IMR-90 (cell line): ENCODE results near the gene FSTL5. TPM values are rescaled to one million over a fixed set of nuclear protein-coding genes. Genes with fewer than 3 reads are reported as not detected.

Source experiments
- ATAC-seq: fragments of 200-7000 bp; cut with Tn5 transposase; 2 replicates; pipeline ENCODE4 v1.9.1; 2020; ENCODE audit warnings: low read depth, mild to moderate bottlenecking, moderate library complexity
- BruUV-seq: library from RNA; stranded (reverse); fragments of 400-500 nt; replicated peaks from 2 replicates; lab custom pipeline; 2021; lab: Mats Ljungman, UMichigan
- CTCF ChIA-PET: fragments of 300-600 bp; formaldehyde crosslinking; extraction: SDS; loops from one replicate; lab custom pipeline; 2021; ENCODE audit warnings: antibody characterized with exemption; lab: Yijun Ruan, JAX
- POLR2A ChIA-PET: fragments of 300-600 bp; sonication (Branson Sonifier 250); formaldehyde crosslinking; loops from one replicate; lab custom pipeline; 2022; ENCODE audit warnings: antibody characterized with exemption; ENCODE audit not compliant: unreplicated experiment; lab: Charles Lee
- DNase-seq: peaks from one replicate; pipeline ENCODE4 v3.0.0; 2013
- H2AFZ ChIP-seq: replicated peaks from 2 replicates; pipeline ENCODE3; 2013; ENCODE audit warnings: low read length, mild to moderate bottlenecking; ENCODE audit not compliant: poor library complexity
- H2AK5ac ChIP-seq: 2 replicates; pipeline ENCODE4 v1.6.1; 2013; ENCODE audit warnings: low read depth, low read length, inconsistent platforms
- H2AK9ac ChIP-seq: replicated peaks from 2 replicates; pipeline ENCODE3; 2013; ENCODE audit warnings: mild to moderate bottlenecking, low read depth, low read length, moderate library complexity; ENCODE audit not compliant: poor library complexity
- H2BK120ac ChIP-seq: 2 replicates; pipeline ENCODE4 v1.6.1; 2013; ENCODE audit warnings: low read depth, low read length, inconsistent platforms
- H2BK15ac ChIP-seq: 3 replicates; pipeline ENCODE4 v1.6.1; 2013; ENCODE audit warnings: low read depth, low read length, inconsistent platforms
- H2BK20ac ChIP-seq: 2 replicates; pipeline ENCODE4 v1.6.1; 2013; ENCODE audit warnings: low read depth, mild to moderate bottlenecking, inconsistent platforms, low read length, moderate library complexity
- H2BK5ac ChIP-seq: 2 replicates; pipeline ENCODE4 v1.6.1; 2013; ENCODE audit warnings: mild to moderate bottlenecking, low read depth, low read length, inconsistent platforms; ENCODE audit not compliant: poor library complexity, severe bottlenecking
- H3K14ac ChIP-seq: replicated peaks from 2 replicates; pipeline ENCODE4 v1.6.1; 2013; ENCODE audit warnings: low read depth, low read length, inconsistent platforms
- H3K18ac ChIP-seq: 2 replicates; pipeline ENCODE4 v1.6.1; 2013; ENCODE audit warnings: low read depth, low read length, control low read depth
- H3K23ac ChIP-seq: 2 replicates; pipeline ENCODE4 v1.6.1; 2013; ENCODE audit warnings: low read depth, low read length, inconsistent platforms
- H3K27ac ChIP-seq: 2 replicates; pipeline ENCODE4 v1.5.1; 2013; ENCODE audit warnings: mild to moderate bottlenecking, control low read depth, low read length; ENCODE audit not compliant: insufficient read depth
- H3K27me3 ChIP-seq: 2 replicates; pipeline ENCODE4 v1.6.1; 2013; ENCODE audit warnings: low read length; ENCODE audit not compliant: control insufficient read depth, insufficient read depth
- H3K36me3 ChIP-seq: 2 replicates; pipeline ENCODE4 v1.6.1; 2013; ENCODE audit warnings: low read length, mixed read lengths; ENCODE audit not compliant: control insufficient read depth, insufficient read depth
- H3K4ac ChIP-seq: 2 replicates; pipeline ENCODE4 v1.6.1; 2013; ENCODE audit warnings: low read depth, low read length, inconsistent platforms
- H3K4me1 ChIP-seq: 2 replicates; pipeline ENCODE4 v1.6.1; 2013; ENCODE audit warnings: low read length, mixed read lengths; ENCODE audit not compliant: control insufficient read depth, insufficient read depth
- H3K4me2 ChIP-seq: 2 replicates; pipeline ENCODE4 v1.6.1; 2013; ENCODE audit warnings: low read depth, mild to moderate bottlenecking, control low read depth, low read length, moderate library complexity
- H3K4me3 ChIP-seq: 2 replicates; pipeline ENCODE4 v1.5.1; 2013; ENCODE audit warnings: low read depth, mild to moderate bottlenecking, control low read depth, low read length, moderate library complexity; ENCODE audit not compliant: insufficient read depth
- H3K56ac ChIP-seq: 2 replicates; pipeline ENCODE4 v1.6.1; 2013; ENCODE audit warnings: low read length, inconsistent platforms; ENCODE audit not compliant: insufficient read depth; ENCODE audit errors: extremely low read depth
- H3K79me1 ChIP-seq, 2 experiments: 2 replicates each; pipeline ENCODE4 v1.6.1; 2013; ENCODE audit warnings: low read length in 2 of 2, inconsistent platforms in 1 of 2, low read depth in 1 of 2
- H3K9ac ChIP-seq: 2 replicates; pipeline ENCODE4 v1.6.1; 2013; ENCODE audit warnings: low read depth, low read length, control low read depth
- H3K9me1 ChIP-seq: 2 replicates; pipeline ENCODE4 v1.6.1; 2013; ENCODE audit warnings: low read length, inconsistent platforms; ENCODE audit not compliant: insufficient read depth
- H3K9me3 ChIP-seq: 2 replicates; pipeline ENCODE4 v1.6.1; 2013; ENCODE audit warnings: low read length; ENCODE audit not compliant: control insufficient read depth, insufficient read depth
- H4K20me1 ChIP-seq: 2 replicates; pipeline ENCODE4 v1.6.1; 2013; ENCODE audit warnings: low read length, inconsistent platforms; ENCODE audit not compliant: insufficient read depth
- H4K5ac ChIP-seq: 2 replicates; pipeline ENCODE4 v1.6.1; 2013; ENCODE audit warnings: mild to moderate bottlenecking, low read depth, low read length, control low read depth
- H4K8ac ChIP-seq, 2 experiments: 2 replicates each; pipeline ENCODE4 v1.6.1; 2013; ENCODE audit warnings: low read depth in 2 of 2, low read length in 2 of 2, control low read depth in 1 of 2, inconsistent platforms in 1 of 2
- H4K91ac ChIP-seq: 2 replicates; pipeline ENCODE4 v1.6.1; 2013; ENCODE audit warnings: low read depth, low read length, inconsistent platforms; ENCODE audit not compliant: insufficient read depth
- BHLHE40 ChIP-seq: fragments of 150-350 bp; IDR thresholded peaks from 2 replicates; pipeline ENCODE4 v1.6.1; 2016; ENCODE audit warnings: mild to moderate bottlenecking, low read depth, low read length
- CHD1 ChIP-seq: IDR thresholded peaks from 2 replicates; pipeline ENCODE4 v1.6.1; 2012; ENCODE audit warnings: low read depth, low read length, improper control_type of control experiment
- FOS ChIP-seq: fragments of 150-350 bp; IDR thresholded peaks from 2 replicates; pipeline ENCODE4 v1.6.1; 2016; ENCODE audit warnings: low read depth, low read length
- MAFK ChIP-seq: IDR thresholded peaks from 2 replicates; pipeline ENCODE4 v1.6.1; 2012; ENCODE audit warnings: low read depth, low read length, improper control_type of control experiment
- MAZ ChIP-seq: IDR thresholded peaks from 2 replicates; pipeline ENCODE4 v1.6.1; 2012; ENCODE audit warnings: low read depth, mild to moderate bottlenecking, low read length, improper control_type of control experiment, moderate library complexity, borderline replicate concordance
- NFE2L2 ChIP-seq: fragments of 150-350 bp; IDR thresholded peaks from 2 replicates; pipeline ENCODE4 v1.6.1; 2016; ENCODE audit warnings: low read depth, mild to moderate bottlenecking, low read length
- POLR2A ChIP-seq: IDR thresholded peaks from 2 replicates; pipeline ENCODE4 v1.6.1; 2012; ENCODE audit warnings: mild to moderate bottlenecking, low read depth, low read length
- RAD21 ChIP-seq: IDR thresholded peaks from 2 replicates; pipeline ENCODE4 v1.6.1; 2012; ENCODE audit warnings: low read length, improper control_type of control experiment
- RCOR1 ChIP-seq: IDR thresholded peaks from 2 replicates; pipeline ENCODE4 v1.6.1; 2012; ENCODE audit warnings: mild to moderate bottlenecking, low read length, improper control_type of control experiment; ENCODE audit not compliant: insufficient replicate concordance
- RFX5 ChIP-seq: IDR thresholded peaks from 2 replicates; pipeline ENCODE4 v1.8.0; 2012; ENCODE audit warnings: low read depth, mild to moderate bottlenecking, low read length, moderate library complexity
- SMC3 ChIP-seq: fragments of 150-350 bp; IDR thresholded peaks from 2 replicates; pipeline ENCODE4 v1.6.1; 2016; ENCODE audit warnings: low read depth, mild to moderate bottlenecking, antibody characterized with exemption, low read length, moderate library complexity
- dilution Hi-C: fragments of 300-500 bp; cut with HindIII; formaldehyde crosslinking; loops from one replicate; pipeline ENCODE4 v1.14.3; 2018; ENCODE audit warnings: low sequenced_read_pairs; ENCODE audit not compliant: unreplicated experiment
- in situ Hi-C: fragments of 300-500 bp; cut with MboI; formaldehyde crosslinking; loops from 3 replicates; pipeline ENCODE4 v1.14.3; 2019; ENCODE audit warnings: low sequenced_read_pairs, inconsistent platforms, mixed read lengths
- intact Hi-C: fragments of 100-400 bp; cut with micrococcal nuclease; formaldehyde crosslinking; loops from 2 replicates; pipeline ENCODE4 v1.10.0; 2022
- polyA plus RNA-seq, 3 experiments: library from polyadenylated mRNA; depleted of rRNA; stranded (reverse); fragments of >200 nt; gene quantifications; 2 replicates each; pipeline ENCODE4 v1.2.3, GENCODE V29; 2012; ENCODE audit warnings: low replicate concordance in 1 of 3
- total RNA-seq: library from RNA; depleted of rRNA; stranded (reverse); fragments of >200 nt; gene quantifications from 2 replicates; pipeline ENCODE4 v1.2.3, GENCODE V29; 2012
- TF ChIP-seq, protein P1 (sequence below): fragments of 150-350 bp; IDR thresholded peaks from 2 replicates; pipeline ENCODE4 v1.6.1; 2016; ENCODE audit warnings: low read depth, mild to moderate bottlenecking, low read length, moderate library complexity, borderline replicate concordance
- TF ChIP-seq, protein P2 (sequence below): fragments of 150-350 bp; IDR thresholded peaks from 2 replicates; pipeline ENCODE4 v1.6.1; 2017; ENCODE audit warnings: mild to moderate bottlenecking, antibody characterized with exemption, low read length, low read depth
- TF ChIP-seq, protein P3 (sequence below): conservative IDR thresholded peaks from 2 replicates; pipeline ENCODE4 v1.5.1; 2012; ENCODE audit warnings: mild to moderate bottlenecking, low read depth, low read length, improper control_type of control experiment

FSTL5 gene
- total and polyA plus RNA-seq, 2 of the 4 experiments (the other 2 are of a cell fraction): under 0.01 TPM; not detected in 1

DNA sequence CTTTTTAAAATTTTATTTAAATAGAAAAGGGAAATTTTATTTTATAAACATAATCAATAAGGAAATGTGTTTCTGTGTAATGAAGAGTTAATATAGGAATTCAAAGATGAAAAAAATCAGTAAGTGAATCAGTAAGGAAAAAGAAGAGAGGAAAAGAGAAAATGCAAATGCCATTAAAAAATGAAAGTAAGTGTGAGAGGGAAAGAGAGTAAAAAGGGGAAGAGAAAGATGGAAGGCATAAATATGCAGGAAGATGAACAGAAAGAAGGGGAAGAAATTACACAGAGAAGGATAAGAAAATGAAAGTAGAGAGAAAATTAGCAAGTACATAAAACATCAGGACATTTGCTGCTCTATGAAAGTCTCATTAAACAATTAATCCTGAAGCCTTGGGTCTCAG lies 349.9 kb downstream of the FSTL5 start:
- TF ChIP-seq CHD1: no peak
- TF ChIP-seq BHLHE40: no peak
- TF ChIP-seq, protein P1, sequence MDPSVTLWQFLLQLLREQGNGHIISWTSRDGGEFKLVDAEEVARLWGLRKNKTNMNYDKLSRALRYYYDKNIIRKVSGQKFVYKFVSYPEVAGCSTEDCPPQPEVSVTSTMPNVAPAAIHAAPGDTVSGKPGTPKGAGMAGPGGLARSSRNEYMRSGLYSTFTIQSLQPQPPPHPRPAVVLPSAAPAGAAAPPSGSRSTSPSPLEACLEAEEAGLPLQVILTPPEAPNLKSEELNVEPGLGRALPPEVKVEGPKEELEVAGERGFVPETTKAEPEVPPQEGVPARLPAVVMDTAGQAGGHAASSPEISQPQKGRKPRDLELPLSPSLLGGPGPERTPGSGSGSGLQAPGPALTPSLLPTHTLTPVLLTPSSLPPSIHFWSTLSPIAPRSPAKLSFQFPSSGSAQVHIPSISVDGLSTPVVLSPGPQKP: no peak
- no peak for TF ChIP-seq RFX5
- TF ChIP-seq MAZ: no peak
- TF ChIP-seq NFE2L2: no peak
- no peak for TF ChIP-seq SMC3
- TF ChIP-seq, protein P2, sequence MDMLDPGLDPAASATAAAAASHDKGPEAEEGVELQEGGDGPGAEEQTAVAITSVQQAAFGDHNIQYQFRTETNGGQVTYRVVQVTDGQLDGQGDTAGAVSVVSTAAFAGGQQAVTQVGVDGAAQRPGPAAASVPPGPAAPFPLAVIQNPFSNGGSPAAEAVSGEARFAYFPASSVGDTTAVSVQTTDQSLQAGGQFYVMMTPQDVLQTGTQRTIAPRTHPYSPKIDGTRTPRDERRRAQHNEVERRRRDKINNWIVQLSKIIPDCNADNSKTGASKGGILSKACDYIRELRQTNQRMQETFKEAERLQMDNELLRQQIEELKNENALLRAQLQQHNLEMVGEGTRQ: no peak
- no peak for TF ChIP-seq RAD21
- TF ChIP-seq MAFK: no peak
- no peak for TF ChIP-seq FOS
- TF ChIP-seq POLR2A: no peak
- TF ChIP-seq, protein P3, sequence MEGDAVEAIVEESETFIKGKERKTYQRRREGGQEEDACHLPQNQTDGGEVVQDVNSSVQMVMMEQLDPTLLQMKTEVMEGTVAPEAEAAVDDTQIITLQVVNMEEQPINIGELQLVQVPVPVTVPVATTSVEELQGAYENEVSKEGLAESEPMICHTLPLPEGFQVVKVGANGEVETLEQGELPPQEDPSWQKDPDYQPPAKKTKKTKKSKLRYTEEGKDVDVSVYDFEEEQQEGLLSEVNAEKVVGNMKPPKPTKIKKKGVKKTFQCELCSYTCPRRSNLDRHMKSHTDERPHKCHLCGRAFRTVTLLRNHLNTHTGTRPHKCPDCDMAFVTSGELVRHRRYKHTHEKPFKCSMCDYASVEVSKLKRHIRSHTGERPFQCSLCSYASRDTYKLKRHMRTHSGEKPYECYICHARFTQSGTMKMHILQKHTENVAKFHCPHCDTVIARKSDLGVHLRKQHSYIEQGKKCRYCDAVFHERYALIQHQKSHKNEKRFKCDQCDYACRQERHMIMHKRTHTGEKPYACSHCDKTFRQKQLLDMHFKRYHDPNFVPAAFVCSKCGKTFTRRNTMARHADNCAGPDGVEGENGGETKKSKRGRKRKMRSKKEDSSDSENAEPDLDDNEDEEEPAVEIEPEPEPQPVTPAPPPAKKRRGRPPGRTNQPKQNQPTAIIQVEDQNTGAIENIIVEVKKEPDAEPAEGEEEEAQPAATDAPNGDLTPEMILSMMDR: no peak
- no peak for TF ChIP-seq RCOR1
- Histone ChIP-seq H3K9ac (no peak overlapping the region), H3K23ac (no peak overlapping the region), H2BK15ac (no peak overlapping the region), H2AK5ac (no peak overlapping the region), H3K27ac (no peak overlapping the region), H4K8ac (no peak overlapping the region), H3K9me1 (no peaks in the 10 kb centered on the region), H3K79me1 (no peaks in the 10 kb centered on the region), H3K18ac (no peak overlapping the region), H2BK5ac (no peak overlapping the region), H2BK20ac (no peak overlapping the region), H3K56ac (no peak overlapping the region), H3K4me2 (no peak overlapping the region), H3K14ac (no peak overlapping the region), H3K36me3 (no peaks in the 10 kb centered on the region), H2AK9ac (no peak overlapping the region), H2AFZ (no peak overlapping the region), H3K4me1 (no peaks in the 10 kb centered on the region), H3K9me3 (no peaks in the 10 kb centered on the region), H2BK120ac (no peak overlapping the region), H4K20me1 (no peaks in the 10 kb centered on the region), H3K4me3 (no peak overlapping the region), H3K27me3 (no peaks in the 10 kb centered on the region), H3K4ac (no peak overlapping the region), H4K91ac (no peak overlapping the region), H4K5ac (no peak overlapping the region)
- CTCF ChIA-PET: no interaction called here
- ATAC-seq (no peak), DNase-seq (no peak)
- dilution Hi-C loops: no loop called here
- in situ Hi-C loops: no loop called here
- BruUV-seq: no TSS peak
- POLR2A ChIA-PET: no interaction called here
- intact Hi-C loops: no loop called here
